Cardiac fibroblast (primary cell): ENCODE data around the gene TTBK1.

Experiments
- DNase-seq, 2 donors: peaks; one replicate each; pipeline versions ENCODE4 v3.0.0 to v3.0.0-alpha.2; 2010; ENCODE audit warnings: low read depth in 2 of 2
- H3K4me3 ChIP-seq, 2 donors: replicated peaks in 1 of 2; 1 replicate in 1 of 2; 2 replicates in 1 of 2; pipeline ENCODE4 v1.5.1; 2011; ENCODE audit warnings: low read depth in 2 of 2, low read length in 2 of 2, mild to moderate bottlenecking in 2 of 2, moderate library complexity in 1 of 2
- CTCF ChIP-seq: IDR thresholded peaks from one replicate; pipeline ENCODE4 v1.5.1; 2011; ENCODE audit warnings: low read depth, mild to moderate bottlenecking, low read length, inconsistent platforms

Gene TTBK1

GRCh38 chr6:43336382-43336781, 93.1 kb downstream of the TTBK1 start:
- TF ChIP-seq CTCF = no peak
- H3K4me3 ChIP-seq = no peak overlapping the region
- peak in 1 of 2 donors; percentile 34 for DNase-seq
